Right ventricle myocardium superior (tissue), 1 donor: Measurements from ENCODE around the gene HYAL3. TPM values are rescaled to one million over a fixed set of nuclear protein-coding genes. Genes with fewer than 3 reads are reported as not detected.
A peak's percentile ranks its signal among the peaks of the same experiment; 100 is the strongest.

Experiments used
- ATAC-seq: fragments of 200-7000 bp; cut with Tn5 transposase; one replicate; pipeline ENCODE4 v1.9.1; 2020; ENCODE audit warnings: mild to moderate bottlenecking; ENCODE audit not compliant: poor library complexity
- DNase-seq: peaks from one replicate; pipeline ENCODE4 v3.0.0-alpha.2; 2020
- intact Hi-C: fragments of 100-400 bp; cut with DNase I; formaldehyde crosslinking; loops from one replicate; pipeline ENCODE4 v1.11.2; 2022
- total RNA-seq: library from RNA; stranded (reverse); fragmentation: NEBNext Ultra II Directional; extraction: Animal tissue kit (Norgen Biotek cat#: 25700); gene quantifications from one replicate; pipeline ENCODE4 v1.2.1, GENCODE V29; 2021
- donor health status: DM: no; HTN: yes; CAD: no; lungs with severe emphysema.

Gene HYAL3
- total RNA-seq, 1 donor from 2014 or later = 1.2 TPM

DNA sequence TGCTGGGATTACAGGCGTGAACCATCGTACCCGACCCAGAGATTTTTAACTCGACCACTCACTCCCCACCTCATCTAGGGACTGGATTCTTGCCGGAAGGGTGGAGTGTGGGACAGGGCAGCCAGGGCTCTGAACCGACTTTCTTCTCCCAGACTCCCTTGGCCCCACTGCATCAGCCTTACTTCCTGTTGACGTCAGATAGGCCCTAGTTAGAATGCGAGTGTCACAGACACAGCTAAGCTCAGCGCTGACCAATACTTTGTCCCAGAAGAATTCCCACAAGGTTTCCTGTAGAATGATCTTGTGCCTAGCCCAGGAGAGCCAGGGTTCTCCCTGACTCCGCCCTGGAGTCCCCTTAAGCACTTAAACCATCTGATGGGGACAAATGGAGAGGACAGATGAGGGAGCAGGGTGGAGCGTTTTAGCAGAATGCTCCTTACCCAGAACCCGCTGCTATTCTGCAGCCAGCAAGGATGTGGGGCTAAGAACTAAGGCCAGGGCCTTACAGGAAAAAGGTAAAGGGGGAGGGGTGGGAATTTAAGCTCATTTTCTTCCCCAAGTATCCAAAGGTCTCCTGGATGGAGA lies 34.6 kb upstream of the HYAL3 start:
- intact Hi-C loops = no loop called here
- DNase-seq (no peak), ATAC-seq (peak; percentile 5)

- DNase-seq (no peak), ATAC-seq (no peak)
- intact Hi-C loops = no loop called here
These were observed 32.2 kb upstream of the HYAL3 start for GRCh38 chr3:50331364-50331907.

GRCh38 chr3:50330330-50330729 lies 31.1 kb upstream of the HYAL3 start:
- DNase-seq (no peak), ATAC-seq (no peak)
- intact Hi-C loops = no loop called here

- DNase-seq = peak; percentile 99
- intact Hi-C loops = no loop called here
- ATAC-seq = peak; percentile 91
These were observed 28.9 kb upstream of the HYAL3 start, which contains the start of gene TUSC2 for GRCh38 chr3:50327943-50328691. Gene TUSC2 (minus strand): TSS chr3:50328223. CDS start chr3:50328099, 124 bp downstream.

GRCh38 chr3:50327129-50327528 lies 27.9 kb upstream of the HYAL3 start:
- DNase-seq (no peak), ATAC-seq (no peak)
- intact Hi-C loops = no loop called here

- intact Hi-C loops = no loop called here
- DNase-seq (no peak), ATAC-seq (no peak)
These were observed 27.0 kb upstream of the HYAL3 start for GRCh38 chr3:50326182-50326541.

DNA sequence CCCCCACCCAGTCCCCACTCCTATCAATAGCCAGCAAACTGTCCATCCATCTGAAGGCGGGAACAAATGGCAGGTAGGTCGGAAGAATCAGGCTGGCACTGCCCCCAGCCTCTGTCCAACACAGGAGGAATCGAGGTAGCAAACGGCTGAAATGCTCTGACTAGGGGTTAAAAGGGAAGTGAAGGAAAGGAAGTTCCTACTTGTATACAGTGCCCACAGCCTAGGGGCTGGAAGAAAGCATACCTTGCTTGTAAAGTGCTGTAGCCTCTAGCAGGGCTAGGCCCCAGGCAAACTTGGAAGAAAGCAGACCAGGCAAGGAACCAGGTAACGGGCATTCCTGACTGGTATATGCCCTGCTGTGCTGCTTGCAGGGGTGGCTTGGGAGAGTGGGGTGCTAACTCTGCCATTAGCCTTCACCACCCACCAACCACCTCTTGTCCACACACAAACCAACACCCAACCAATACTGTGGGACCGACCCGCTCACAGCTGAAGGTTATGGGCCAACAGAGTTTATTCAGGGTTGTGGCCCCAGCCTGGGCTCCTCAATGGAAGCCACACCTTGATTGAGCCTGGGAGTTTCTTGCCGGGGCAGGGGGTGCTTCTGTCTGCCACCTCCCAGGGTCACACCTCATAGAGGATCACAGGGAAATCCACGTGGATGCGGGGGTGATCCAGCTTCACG lies 26.4 kb upstream of the HYAL3 start:
- intact Hi-C loops = no loop called here
- ATAC-seq = no peak
- no peak for DNase-seq

- no peak for ATAC-seq
- intact Hi-C loops = no loop called here
- DNase-seq = no peak
These were observed 25.9 kb upstream of the HYAL3 start for GRCh38 chr3:50325113-50325480.

DNA sequence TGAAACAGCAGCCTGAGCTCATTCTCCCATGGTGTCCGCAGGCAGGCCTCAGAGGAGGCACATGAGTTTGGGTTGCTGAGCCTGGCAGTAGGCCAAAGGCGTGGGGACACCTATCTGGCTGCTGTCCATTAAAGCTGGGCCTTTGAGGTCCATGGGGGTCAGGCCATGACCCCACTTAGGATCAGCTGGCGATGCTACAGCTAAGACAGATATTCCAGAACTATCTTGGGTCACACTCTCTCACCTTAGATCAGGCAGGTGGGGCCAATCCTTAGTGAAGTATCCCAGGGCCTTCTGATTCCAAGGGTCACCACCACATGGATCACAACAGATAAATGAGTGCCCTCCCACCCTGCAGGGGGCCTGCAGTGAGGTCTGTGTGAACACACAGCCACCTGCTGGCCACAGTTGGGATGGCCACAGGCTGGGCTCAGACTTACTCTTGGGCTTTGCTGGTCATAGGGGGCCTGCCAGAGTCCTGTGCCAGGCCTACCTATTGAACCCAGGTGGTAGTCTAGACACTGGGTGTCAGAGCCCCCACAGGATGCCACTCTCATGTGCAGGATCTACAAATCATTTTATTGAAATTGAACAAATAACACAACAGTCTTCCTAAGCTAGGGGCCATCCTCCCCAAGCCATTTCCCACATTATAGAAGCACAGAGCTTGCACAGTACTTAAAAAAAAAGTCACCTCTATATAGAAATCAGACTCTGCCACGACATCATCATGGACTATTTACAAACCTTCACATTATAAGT lies 25.3 kb upstream of the HYAL3 start:
- ATAC-seq (peak; percentile 14), DNase-seq (peak; percentile 88)
- intact Hi-C loops = loop anchor here (5.0 kb wide), 1 partner anchor 52 kb away; no protein-coding TSS in a partner anchor

- peak; percentile 1 for ATAC-seq
- intact Hi-C loops = loop anchor here (5.0 kb wide), 1 partner anchor 51 kb away; no protein-coding TSS in a partner anchor
These were observed 24.5 kb upstream of the HYAL3 start for GRCh38 chr3:50323614-50324199.

GRCh38 chr3:50323092-50323600 lies 23.9 kb upstream of the HYAL3 start:
- ATAC-seq = no peak
- intact Hi-C loops = loop anchor here (5.0 kb wide), 1 partner anchor 51 kb away; no protein-coding TSS in a partner anchor
- no peak for DNase-seq

More at GRCh38 chr3:50323614-50324199, 24.5 kb upstream of the HYAL3 start:
- DNase-seq = peak; percentile 77

DNA sequence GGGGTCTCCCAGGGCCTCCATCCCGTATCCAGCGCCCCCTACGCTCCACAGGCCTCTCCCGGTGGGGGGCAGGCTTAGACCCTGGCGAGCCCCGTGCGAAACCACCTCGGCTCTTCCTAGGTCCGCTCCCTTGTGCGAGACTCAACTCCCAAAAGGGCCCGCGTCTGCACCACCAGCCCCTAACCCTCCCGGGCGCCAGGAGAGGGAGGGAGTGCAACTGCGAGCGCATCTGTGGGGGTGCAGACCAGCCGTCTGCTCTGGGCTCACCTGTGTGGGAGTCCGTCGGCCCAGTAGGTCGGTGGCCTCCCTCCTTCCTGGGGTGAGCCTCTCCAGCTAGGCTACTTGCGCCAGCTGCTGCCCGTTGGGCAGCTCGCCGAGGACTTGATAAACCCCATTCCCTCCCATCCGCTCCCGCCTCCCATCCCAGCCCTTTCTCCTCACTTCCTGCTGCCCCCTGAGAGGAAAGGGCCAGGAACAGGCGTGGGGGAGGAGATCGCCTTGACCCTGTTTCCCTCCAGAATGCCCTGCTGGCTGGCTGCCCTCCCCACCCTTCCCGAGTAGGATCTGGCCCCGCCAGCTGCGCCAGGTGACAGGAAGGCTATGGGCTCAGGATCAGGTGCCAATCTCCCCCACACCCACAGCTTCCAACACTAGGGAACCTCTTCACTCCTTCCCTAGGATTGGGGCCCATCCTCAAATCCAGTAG lies 23.3 kb upstream of the HYAL3 start, which contains the start of gene HYAL2:
HYAL2 (minus strand) TSS at position 360 of the 706 bp plus-strand sequence. CDS start 2,256 bp downstream, outside the sequence.
- intact Hi-C loops = loop anchor here (5.0 kb wide), 1 partner anchor 50 kb away; no protein-coding TSS in a partner anchor
- peak; percentile 84 for DNase-seq
- no peak for ATAC-seq

DNA sequence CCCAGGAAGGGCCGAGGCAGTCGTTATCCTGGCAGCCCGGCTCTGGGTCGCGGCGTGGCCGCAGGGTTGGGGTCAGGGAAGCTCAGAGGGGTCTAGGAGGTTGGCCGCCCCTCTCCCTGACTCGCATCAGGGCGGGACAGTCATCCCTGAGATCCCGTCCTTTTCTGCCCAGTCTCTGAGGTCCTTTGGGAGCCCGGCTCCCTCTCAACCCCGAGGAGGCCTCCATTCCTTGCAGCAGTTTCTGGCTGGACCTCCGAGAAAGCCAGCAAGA lies 22.8 kb upstream of the HYAL3 start:
- intact Hi-C loops = loop anchor here (5.0 kb wide), 1 partner anchor 50 kb away; no protein-coding TSS in a partner anchor
- ATAC-seq (no peak), DNase-seq (no peak)

DNA sequence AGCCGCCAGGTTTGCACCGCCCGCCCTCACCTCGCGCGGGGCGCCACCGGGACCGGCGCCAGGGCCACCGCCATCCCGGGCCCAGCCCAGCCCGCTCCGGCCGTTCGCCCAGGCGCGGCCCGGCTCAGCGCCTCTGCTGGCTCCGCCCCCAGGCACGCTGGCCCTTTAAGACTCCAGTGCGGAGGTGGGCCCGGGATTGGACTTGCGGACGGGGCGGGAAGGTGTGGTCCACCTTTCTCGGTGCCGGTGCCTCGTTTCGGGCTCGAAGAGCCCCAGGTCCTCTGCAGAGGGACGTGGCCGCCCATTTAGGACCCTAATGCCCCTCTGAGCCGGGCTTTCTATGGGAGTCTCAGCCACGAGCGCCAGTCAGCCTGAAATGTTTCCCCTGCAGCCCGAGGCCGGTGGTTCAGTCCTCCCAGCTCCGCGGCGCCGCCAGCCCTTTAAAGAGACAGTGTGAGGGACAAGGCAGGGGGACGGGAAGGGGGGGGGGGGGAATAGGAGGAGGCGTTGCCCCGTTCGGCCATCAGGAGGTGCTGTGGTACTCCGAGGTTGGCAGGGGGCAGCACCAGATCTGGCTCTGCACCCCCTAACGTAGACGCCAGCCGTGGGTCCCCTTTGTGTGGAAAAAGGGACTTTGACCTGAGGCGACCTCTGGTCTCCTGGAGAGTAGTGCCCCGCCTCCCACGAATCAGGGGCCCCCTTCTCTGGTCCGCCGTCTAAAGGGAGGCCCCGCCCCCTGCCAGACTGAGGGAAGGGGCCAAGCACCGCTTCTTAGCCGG lies 22.3 kb upstream of the HYAL3 start:
- DNase-seq (peak; percentile 94), ATAC-seq (peak; percentile 89)
- intact Hi-C loops = loop anchor here (5.0 kb wide), 1 partner anchor 49 kb away; no protein-coding TSS in a partner anchor

- intact Hi-C loops = loop anchor here (5.0 kb wide), 1 partner anchor 49 kb away; no protein-coding TSS in a partner anchor
- DNase-seq = peak; percentile 88
These were observed 21.7 kb upstream of the HYAL3 start for GRCh38 chr3:50320853-50321335.

GRCh38 chr3:50319894-50320625 lies 20.9 kb upstream of the HYAL3 start:
- intact Hi-C loops = loop anchor here (5.0 kb wide), 1 partner anchor 48 kb away; no protein-coding TSS in a partner anchor
- DNase-seq (no peak), ATAC-seq (no peak)

More at GRCh38 chr3:50320853-50321335, 21.7 kb upstream of the HYAL3 start:
- ATAC-seq = peak; percentile 73
